OCI-LY3 (cell line): ENCODE measurements around the gene HHIP.

Experiments
- H2AFZ ChIP-seq: fragments of 200-600, 300-600 bp; shearing (Covaris generic); 2 replicates; pipeline ENCODE4 v1.6.0; 2014; ENCODE audit warnings: antibody characterized with exemption, low read depth, low read length
- H3K27ac ChIP-seq: fragments of 200-600, 300-600 bp; sonication (generic); 2 replicates; pipeline ENCODE4 v1.5.1; 2014; ENCODE audit warnings: mild to moderate bottlenecking, low read length, moderate library complexity, mixed read lengths
- H3K27me3 ChIP-seq: fragments of 200-600, 300-600 bp; sonication (generic); 2 replicates; pipeline ENCODE4 v1.6.1; 2014; ENCODE audit warnings: low read depth, low read length, mixed read lengths
- H3K36me3 ChIP-seq: fragments of 200-600, 300-600 bp; sonication (generic); replicated peaks from 2 replicates; pipeline ENCODE3; 2014; ENCODE audit warnings: low read depth, low read length, mixed read lengths
- H3K4me1 ChIP-seq: fragments of 300-600, 200-600 bp; sonication (generic); 2 replicates; pipeline ENCODE4 v1.6.1; 2014; ENCODE audit warnings: low read length, mixed read lengths
- H3K4me2 ChIP-seq: fragments of 200-600, 300-600 bp; sonication (generic); 2 replicates; pipeline ENCODE4 v1.6.1; 2014; ENCODE audit warnings: low read length, mixed read lengths
- H3K4me3 ChIP-seq: fragments of 300-600, 200-600 bp; sonication (generic); 2 replicates; pipeline ENCODE4 v1.5.1; 2014; ENCODE audit warnings: antibody characterized with exemption, mild to moderate bottlenecking, low read length, moderate library complexity
- H3K79me2 ChIP-seq: fragments of 300-600, 200-600 bp; shearing (Covaris generic); 2 replicates; pipeline ENCODE4 v1.6.1; 2014; ENCODE audit warnings: mild to moderate bottlenecking, low read length, mixed read lengths
- H3K9ac ChIP-seq: fragments of 300-600, 200-600 bp; shearing (Covaris generic); 2 replicates; pipeline ENCODE4 v1.6.0; 2014; ENCODE audit warnings: mild to moderate bottlenecking, low read length, moderate library complexity
- H3K9me3 ChIP-seq: fragments of 200-600, 300-600 bp; shearing (Covaris generic); 2 replicates; pipeline ENCODE4 v1.6.1; 2014; ENCODE audit warnings: low read length, mixed read lengths; ENCODE audit not compliant: insufficient read depth
- H4K20me1 ChIP-seq: fragments of 200-600, 300-600 bp; sonication (generic); 2 replicates; pipeline ENCODE4 v1.6.1; 2016; ENCODE audit warnings: low read length, mixed read lengths; ENCODE audit not compliant: insufficient read depth
- EZH2phosphoT487 ChIP-seq: fragments of 200-600 bp; shearing (Covaris generic); IDR thresholded peaks from 2 replicates; pipeline ENCODE4 v1.6.1; 2018; ENCODE audit warnings: antibody characterized with exemption, mixed run types, low read depth
- TF ChIP-seq, protein P1 (sequence below): fragments of 200-600, 300-600 bp; sonication (generic); IDR thresholded peaks from 2 replicates; pipeline ENCODE4 v1.5.1; 2014; ENCODE audit warnings: antibody characterized with exemption, low read length, low read depth

HHIP gene

DNA sequence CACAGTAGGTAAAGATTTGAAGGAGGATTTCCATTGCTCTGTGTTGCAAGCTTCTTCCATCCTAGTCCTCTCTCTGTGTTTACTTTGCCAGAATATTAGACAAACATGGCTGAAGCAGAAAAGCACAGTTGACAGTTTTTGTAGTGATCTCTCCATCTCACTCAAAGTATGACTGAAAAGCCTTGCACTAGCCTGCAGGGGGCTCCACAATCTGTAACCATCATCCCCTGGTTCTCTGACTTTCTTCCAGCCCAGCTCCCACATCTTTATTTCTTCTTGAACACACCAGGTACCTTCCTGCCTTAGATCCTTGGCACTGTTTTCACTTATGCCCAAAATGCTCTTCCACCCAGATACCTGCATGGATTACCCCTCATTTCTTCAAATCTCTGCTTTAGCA lies 34.1 kb upstream of the HHIP start:
- Histone ChIP-seq H3K79me2 (no peaks in the 10 kb centered on the region), H4K20me1 (no peaks in the 10 kb centered on the region), H3K27ac (no peak overlapping the region), H3K36me3 (no peaks in the 10 kb centered on the region), H3K4me2 (no peak overlapping the region), H3K9me3 (no peaks in the 10 kb centered on the region), H3K9ac (no peak overlapping the region), H3K4me3 (no peak overlapping the region), H3K4me1 (peaks cover 18% of the 10 kb centered on the region), H2AFZ (no peak overlapping the region), H3K27me3 (no peaks in the 10 kb centered on the region)
- TF ChIP-seq, protein P1, sequence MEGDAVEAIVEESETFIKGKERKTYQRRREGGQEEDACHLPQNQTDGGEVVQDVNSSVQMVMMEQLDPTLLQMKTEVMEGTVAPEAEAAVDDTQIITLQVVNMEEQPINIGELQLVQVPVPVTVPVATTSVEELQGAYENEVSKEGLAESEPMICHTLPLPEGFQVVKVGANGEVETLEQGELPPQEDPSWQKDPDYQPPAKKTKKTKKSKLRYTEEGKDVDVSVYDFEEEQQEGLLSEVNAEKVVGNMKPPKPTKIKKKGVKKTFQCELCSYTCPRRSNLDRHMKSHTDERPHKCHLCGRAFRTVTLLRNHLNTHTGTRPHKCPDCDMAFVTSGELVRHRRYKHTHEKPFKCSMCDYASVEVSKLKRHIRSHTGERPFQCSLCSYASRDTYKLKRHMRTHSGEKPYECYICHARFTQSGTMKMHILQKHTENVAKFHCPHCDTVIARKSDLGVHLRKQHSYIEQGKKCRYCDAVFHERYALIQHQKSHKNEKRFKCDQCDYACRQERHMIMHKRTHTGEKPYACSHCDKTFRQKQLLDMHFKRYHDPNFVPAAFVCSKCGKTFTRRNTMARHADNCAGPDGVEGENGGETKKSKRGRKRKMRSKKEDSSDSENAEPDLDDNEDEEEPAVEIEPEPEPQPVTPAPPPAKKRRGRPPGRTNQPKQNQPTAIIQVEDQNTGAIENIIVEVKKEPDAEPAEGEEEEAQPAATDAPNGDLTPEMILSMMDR = peak; percentile 83
- no peak for TF ChIP-seq EZH2phosphoT487

DNA sequence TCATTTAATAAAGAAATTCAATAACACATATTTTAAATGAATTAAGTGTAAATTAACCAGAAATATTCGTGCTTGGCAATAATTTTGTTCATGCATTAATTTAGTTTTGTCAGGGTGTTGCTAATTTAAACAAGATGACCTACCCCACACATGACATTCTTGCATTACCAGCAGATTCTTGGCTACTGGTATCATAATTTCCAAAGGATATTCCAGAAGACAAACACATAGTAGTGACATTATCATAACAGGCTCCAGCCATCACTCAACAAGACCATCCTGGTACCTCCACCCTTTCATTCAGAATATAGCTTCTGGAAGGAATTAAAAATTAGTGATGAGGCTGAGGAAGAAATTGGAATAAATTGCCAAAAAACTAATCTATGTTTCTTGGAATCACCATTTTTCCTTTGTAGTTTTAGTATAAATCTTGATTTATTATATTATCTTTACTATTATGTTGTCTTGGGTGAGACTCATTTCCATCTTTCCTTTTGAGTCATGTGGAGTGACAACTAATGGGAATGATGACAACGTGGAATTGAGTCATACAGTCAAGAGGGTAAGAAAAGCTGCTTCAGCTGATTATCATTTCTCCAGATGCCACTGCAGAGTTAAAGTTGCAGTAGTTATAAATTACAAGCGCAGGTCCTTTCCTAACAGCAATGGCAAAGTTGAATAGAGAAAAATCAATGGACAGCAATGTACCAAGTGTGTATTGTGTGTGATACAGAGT lies 30.9 kb upstream of the HHIP start:
- H3K27me3 ChIP-seq = no peaks in the 10 kb centered on the region
- H3K36me3 ChIP-seq = no peaks in the 10 kb centered on the region
- no peak overlapping the region for H3K9ac ChIP-seq
- H2AFZ ChIP-seq = no peak overlapping the region
- H3K79me2 ChIP-seq = no peaks in the 10 kb centered on the region
- no peaks in the 10 kb centered on the region for H4K20me1 ChIP-seq
- no peak for TF ChIP-seq EZH2phosphoT487
- TF ChIP-seq, protein P1 = no peak
- no peak overlapping the region for H3K27ac ChIP-seq
- peaks cover 18% of the 10 kb centered on the region for H3K4me1 ChIP-seq
- H3K4me2 ChIP-seq = no peak overlapping the region
- no peaks in the 10 kb centered on the region for H3K9me3 ChIP-seq
- no peak overlapping the region for H3K4me3 ChIP-seq

DNA sequence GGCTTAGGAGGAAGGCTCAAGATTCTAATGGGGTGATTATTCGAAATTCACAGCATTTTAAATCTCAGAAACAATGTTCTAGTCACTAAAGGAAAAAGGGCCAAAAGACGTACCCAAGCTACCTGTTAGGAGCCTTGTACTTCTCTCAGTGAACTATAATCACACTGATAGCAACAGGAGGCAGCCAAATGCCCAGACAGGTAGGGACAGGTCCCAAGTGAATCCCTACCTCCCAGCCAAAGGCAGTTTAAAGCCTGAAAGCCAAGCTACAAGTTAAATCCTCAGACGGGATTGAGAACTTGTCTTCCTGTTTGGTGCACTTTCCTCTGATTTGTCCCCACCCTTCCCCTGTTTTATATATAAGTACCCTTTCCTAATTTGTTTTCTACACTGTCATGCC lies 24.3 kb upstream of the HHIP start:
- Histone ChIP-seq H3K27ac (no peak overlapping the region), H3K9ac (no peak overlapping the region), H3K36me3 (no peaks in the 10 kb centered on the region), H3K4me1 (peaks cover 7% of the 10 kb centered on the region), H4K20me1 (no peaks in the 10 kb centered on the region), H3K79me2 (no peaks in the 10 kb centered on the region), H3K27me3 (no peaks in the 10 kb centered on the region), H3K4me3 (no peak overlapping the region), H3K9me3 (no peaks in the 10 kb centered on the region), H3K4me2 (no peak overlapping the region), H2AFZ (no peak overlapping the region)
- no peak for TF ChIP-seq EZH2phosphoT487

DNA sequence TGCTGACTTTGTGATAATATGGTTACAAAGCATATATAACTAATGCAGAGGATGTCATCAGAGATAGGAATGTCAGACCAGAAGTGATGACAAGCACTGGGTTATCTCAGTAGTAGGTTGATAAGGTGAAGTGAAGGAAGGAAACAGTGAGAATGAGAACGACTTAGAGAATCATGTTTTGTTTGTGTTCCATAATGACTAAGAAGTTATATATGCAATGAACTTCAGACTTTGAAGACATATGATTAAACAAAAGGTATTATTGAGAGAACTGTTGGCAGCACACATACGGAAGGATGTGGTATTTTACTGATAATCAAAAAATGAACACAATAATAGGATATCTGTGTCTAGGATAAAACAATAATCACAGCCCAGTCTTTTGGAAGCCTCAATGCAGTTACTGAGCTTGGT lies 18.3 kb upstream of the HHIP start:
- Histone ChIP-seq H3K27ac (no peak overlapping the region), H3K79me2 (no peaks in the 10 kb centered on the region)

More for the DNA sequence above, 18.3 kb upstream of the HHIP start:
- no peaks in the 10 kb centered on the region for H3K36me3 ChIP-seq
- no peaks in the 10 kb centered on the region for H3K27me3 ChIP-seq
- no peaks in the 10 kb centered on the region for H4K20me1 ChIP-seq
- TF ChIP-seq EZH2phosphoT487 = no peak
- TF ChIP-seq, protein P1 = no peak
- H3K9me3 ChIP-seq = no peaks in the 10 kb centered on the region
- no peak overlapping the region for H3K4me2 ChIP-seq
- H2AFZ ChIP-seq = no peak overlapping the region
- H3K9ac ChIP-seq = no peak overlapping the region
- peaks cover 11% of the 10 kb centered on the region for H3K4me1 ChIP-seq
- no peak overlapping the region for H3K4me3 ChIP-seq
